Diencephalon (tissue), 1 donor: ENCODE data around the gene GZMM. TPM values are rescaled to one million over a fixed set of nuclear protein-coding genes. Genes with fewer than 3 reads are reported as not detected.

ENCODE experiments used
- total RNA-seq: library from RNA; depleted of rRNA; stranded (reverse); fragments of >200 nt; gene quantifications from one replicate; pipeline ENCODE4 v1.2.3, GENCODE V29; 2014

GZMM gene
- total RNA-seq: not detected

GRCh38 chr19:543910-544608, at the start of gene GZMM:
TSS of gene GZMM (plus strand) at chr19:544053. CDS start at chr19:544072, 19 bp downstream.

GRCh38 chr19:496112-496665, 47.7 kb upstream of the GZMM start, which contains the start of gene MADCAM1:
TSS of gene MADCAM1 (plus strand) at chr19:496486. CDS start at chr19:496500, 14 bp downstream.

DNA sequence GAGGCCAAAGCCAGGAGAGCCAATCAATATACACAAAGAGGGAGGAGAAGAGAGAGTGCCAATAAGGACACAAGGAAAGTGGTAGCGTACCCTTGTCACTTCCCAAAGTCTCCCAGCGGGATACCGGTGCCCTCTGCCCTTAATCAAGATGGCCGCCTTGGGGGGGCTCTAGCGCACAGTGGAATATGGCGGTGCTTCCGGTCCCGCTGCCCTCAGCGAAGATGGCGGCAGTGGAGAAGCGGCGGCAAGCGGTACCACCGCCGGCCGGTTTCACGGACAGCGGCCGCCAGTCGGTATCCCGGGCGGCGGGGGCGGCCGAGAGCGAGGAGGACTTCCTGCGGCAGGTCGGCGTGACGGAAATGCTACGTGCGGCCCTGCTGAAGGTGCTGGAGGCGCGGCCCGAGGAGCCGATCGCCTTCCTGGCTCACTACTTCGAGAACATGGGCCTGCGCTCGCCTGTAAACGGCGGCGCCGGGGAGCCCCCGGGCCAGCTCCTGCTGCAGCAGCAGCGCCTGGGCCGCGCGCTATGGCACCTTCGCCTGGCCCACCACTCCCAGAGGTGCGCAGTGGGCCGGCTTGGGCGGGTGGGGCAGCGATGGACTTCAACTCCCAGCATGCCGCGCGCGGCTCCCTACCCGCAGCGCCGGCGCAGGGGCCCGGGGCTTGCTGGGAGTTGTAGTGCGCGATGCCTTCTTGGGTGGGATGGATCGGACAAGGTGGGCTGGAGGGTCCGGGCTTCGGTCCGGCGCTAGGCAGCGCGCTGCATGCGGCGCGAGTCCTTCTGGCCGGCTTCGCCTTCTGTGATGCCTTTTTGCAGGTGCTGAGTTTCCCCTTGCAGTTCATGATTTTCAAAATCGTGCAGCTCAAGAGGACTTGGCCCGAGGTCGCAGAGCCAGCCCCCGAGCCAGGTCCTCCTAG, 36.3 kb upstream of the GZMM start, which contains the start of gene TPGS1:
Gene TPGS1 (plus strand): TSS at position 212 of the 918 bp plus-strand sequence. CDS start 10 bp downstream, at position 222.

DNA sequence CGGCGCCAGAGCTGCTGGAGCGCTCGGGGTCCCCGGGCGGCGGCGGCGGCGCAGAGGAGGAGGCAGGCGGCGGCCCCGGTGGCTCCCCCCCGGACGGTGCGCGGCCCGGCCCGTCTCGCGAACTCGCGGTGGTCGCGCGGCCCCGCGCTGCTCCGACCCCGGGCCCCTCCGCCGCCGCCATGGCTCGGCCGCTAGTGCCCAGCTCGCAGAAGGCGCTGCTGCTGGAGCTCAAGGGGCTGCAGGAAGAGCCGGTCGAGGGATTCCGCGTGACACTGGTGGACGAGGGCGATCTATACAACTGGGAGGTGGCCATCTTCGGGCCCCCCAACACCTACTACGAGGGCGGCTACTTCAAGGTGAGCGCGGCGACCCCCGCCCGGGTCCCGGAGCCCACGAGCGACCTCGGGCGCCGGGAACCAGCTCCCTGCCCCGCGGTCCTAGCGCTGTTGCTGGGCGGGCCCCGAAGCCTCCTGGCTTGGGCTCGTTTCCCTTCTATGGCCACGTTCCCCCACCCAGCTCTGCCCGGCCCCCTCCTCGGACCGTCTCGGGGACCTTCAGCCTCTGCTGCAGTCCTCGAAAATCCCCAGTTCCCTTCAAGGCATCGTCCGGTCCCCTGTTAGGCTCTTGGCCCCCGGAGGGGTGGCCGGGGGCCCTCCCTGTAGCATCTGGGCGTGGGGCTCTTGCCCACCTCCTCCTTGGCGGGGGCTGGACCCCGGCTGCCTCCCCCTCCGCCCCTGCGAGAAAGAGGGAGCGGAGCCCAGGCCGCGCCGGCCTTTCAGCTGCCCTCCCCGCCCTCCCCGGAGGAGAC, 11.9 kb upstream of the GZMM start, which contains the start of gene CDC34:
Gene CDC34 (plus strand): TSS at position 8 of the 808 bp plus-strand sequence. CDS start 172 bp downstream, at position 180.

DNA sequence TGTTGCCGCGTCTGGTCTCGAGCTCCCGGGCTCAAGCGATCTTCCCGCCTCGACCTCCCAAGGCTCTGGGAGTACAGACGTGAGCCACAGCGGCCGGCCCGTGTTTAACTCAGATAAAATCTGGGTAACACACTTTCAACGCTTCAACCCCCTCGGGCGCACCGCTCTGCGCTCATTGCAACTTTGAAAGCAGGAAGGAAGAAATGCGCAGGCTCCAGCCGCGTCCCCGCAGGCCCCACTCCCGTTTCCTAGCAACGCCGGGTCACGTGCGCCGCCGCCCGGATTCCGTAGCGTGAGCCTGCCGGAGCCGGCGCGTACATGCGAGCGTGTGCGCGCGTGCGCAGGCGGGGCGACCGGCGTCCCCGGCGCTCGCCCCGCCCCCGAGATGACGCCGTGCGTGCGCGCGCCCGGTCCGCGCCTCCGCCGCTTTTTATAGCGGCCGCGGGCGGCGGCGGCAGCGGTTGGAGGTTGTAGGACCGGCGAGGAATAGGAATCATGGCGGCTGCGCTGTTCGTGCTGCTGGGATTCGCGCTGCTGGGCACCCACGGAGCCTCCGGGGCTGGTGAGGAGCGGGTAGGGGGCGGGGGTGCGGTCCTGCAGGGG, 28.4 kb downstream of the GZMM start, which contains the start of gene BSG:
Gene BSG (plus strand): TSS at position 457 of the 603 bp plus-strand sequence. CDS start 39 bp downstream, at position 496.

DNA sequence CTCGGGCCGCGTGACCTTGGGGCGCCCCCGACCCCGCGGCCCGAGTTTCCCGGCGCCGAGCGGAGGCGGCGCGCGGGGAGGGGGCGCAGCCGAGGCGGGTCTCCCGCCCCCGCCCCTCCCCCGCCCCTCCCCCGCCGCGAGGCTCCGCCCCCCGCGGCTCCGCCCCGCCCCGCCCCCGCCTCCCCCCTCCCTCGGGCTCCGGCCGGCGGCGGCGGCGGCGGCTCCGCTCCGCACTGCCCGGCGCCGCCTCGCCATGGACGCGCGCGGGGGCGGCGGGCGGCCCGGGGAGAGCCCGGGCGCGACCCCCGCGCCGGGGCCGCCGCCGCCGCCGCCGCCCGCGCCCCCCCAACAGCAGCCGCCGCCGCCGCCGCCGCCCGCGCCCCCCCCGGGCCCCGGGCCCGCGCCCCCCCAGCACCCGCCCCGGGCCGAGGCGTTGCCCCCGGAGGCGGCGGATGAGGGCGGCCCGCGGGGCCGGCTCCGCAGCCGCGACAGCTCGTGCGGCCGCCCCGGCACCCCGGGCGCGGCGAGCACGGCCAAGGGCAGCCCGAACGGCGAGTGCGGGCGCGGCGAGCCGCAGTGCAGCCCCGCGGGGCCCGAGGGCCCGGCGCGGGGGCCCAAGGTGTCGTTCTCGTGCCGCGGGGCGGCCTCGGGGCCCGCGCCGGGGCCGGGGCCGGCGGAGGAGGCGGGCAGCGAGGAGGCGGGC, 46.0 kb downstream of the GZMM start, which contains the start of gene HCN2:
Gene HCN2 (plus strand): TSS at position 189 of the 703 bp plus-strand sequence. CDS start 65 bp downstream, at position 254.

Other genes starting within 250 kb of the GZMM start
- 6.2 TPM for gene MIER2, start 199.3 kb upstream of the GZMM start, total RNA-seq
- gene C2CD4C, start 134.9 kb upstream of the GZMM start, total RNA-seq: 28.8 TPM
- 21.0 TPM for gene SHC2, start 83.0 kb upstream of the GZMM start, total RNA-seq
- 2.8 TPM for gene MADCAM1, start 47.6 kb upstream of the GZMM start, total RNA-seq
- 24.7 TPM for gene TPGS1, start 36.6 kb upstream of the GZMM start, total RNA-seq
- gene CDC34, start 12.3 kb upstream of the GZMM start, total RNA-seq: 56.1 TPM
- gene BSG, start 28.5 kb downstream of the GZMM start, total RNA-seq: 151 TPM
- gene HCN2, start 45.8 kb downstream of the GZMM start, total RNA-seq: 27.9 TPM
- gene POLRMT, start 89.5 kb downstream of the GZMM start, total RNA-seq: 19.4 TPM
- 0.69 TPM for gene FGF22, start 95.8 kb downstream of the GZMM start, total RNA-seq
- gene RNF126, start 119.2 kb downstream of the GZMM start, total RNA-seq: 20.3 TPM
- 7.2 TPM for gene FSTL3, start 132.3 kb downstream of the GZMM start, total RNA-seq
- gene PRSS57, start 151.4 kb downstream of the GZMM start, total RNA-seq: not detected
- 101 TPM for gene PALM, start 164.9 kb downstream of the GZMM start, total RNA-seq
- gene MISP, start 207.1 kb downstream of the GZMM start, total RNA-seq: 0.23 TPM